ENCODE measurements around the gene ADGRG3.

ADGRG3 gene

GRCh38 chr16:57738844-57739243 is 70.7 kb downstream of the ADGRG3 start:
- Histone ChIP-seq H3K4me1 (ENCODE audit: control insufficient read depth, insufficient read depth, low read length, poor library complexity, severe bottlenecking) (peaks cover 10% of the 10 kb centered on the region), H3K4me3 (ENCODE audit: insufficient read depth, low read depth, low read length, poor library complexity, severe bottlenecking) (no peak overlapping the region), H3K36me3 (ENCODE audit: control insufficient read depth, insufficient read depth, low read length) (peaks cover 4% of the 10 kb centered on the region), H3K27ac (ENCODE audit: insufficient read depth, low read length, poor library complexity, severe bottlenecking) (no peak overlapping the region), H3K27me3 (replicated peaks; ENCODE audit: control insufficient read depth, insufficient read depth, low read length, poor library complexity, severe bottlenecking) (no peaks in the 10 kb centered on the region), H3K9me3 (ENCODE audit: control insufficient read depth, low read length) (no peaks in the 10 kb centered on the region)
- no peak for DNase-seq
